Transverse colon (tissue), 3 donors: ENCODE data around the gene PTPN3.

ENCODE experiments used
- CTCF ChIP-seq, 5 experiments: fragments of 200-600 bp in 3 of 5; fragments of 450-650 bp in 2 of 5; sonication (generic) in 3 of 5; IDR thresholded peaks; 1 replicate in 2 of 5; 2 replicates in 3 of 5; pipeline ENCODE4 v1.5.1; 2016 to 2017; ENCODE audit warnings: antibody characterized with exemption in 5 of 5, inconsistent platforms in 3 of 5, mild to moderate bottlenecking in 2 of 5, moderate library complexity in 1 of 5
- POLR2A ChIP-seq: fragments of 450-650 bp; IDR thresholded peaks from one replicate; pipeline ENCODE4 v1.6.1; 2016; ENCODE audit warnings: antibody characterized with exemption, mild to moderate bottlenecking, moderate library complexity

DNA sequence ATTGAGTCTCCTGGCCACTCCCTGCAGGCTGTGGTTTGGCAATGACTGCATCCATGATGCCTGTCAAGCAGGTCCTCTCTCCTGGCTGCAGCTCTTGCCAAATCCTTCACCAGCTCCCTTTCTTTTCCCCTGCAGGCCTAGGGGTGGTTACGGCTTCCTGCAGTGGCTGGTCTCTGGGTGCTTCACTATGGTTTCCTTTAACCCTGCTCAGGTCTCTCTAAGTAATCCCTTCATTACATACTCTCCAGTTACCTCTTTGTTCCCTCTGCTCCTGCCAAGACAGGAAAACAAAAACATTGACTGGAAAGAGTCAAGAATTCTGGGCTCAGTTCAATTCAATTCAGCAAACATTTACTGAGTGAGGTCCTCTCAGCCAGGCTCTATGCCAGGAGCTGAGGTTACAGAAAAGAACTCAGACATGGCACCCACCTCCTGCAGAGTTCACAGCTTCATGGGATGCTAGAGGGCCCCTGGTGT, 19.8 kb upstream of the PTPN3 start:
- no peak for TF ChIP-seq CTCF (IDR thresholded peaks at IDR 0.05)
- TF ChIP-seq POLR2A = no peak
